Stimulated activated CD8-positive, alpha-beta memory T cell treated with anti-CD3 and anti-CD28 coated beads, Interleukin-7, amount 100 ng/mL, for 24 hours (primary cell): Measurements from ENCODE around the gene SH2D4B.
"Not testable (repeated sequence)": the region's sequence is repeated elsewhere in the genome, so short reads cannot be mapped to it uniquely, and the experiment has no call there.

Source experiments
- DNase-seq: peaks from one replicate; pipeline ENCODE4 v3.0.0-alpha.2; 2020; ENCODE audit warnings: low read depth

SH2D4B gene

GRCh38 chr10:80543319-80543672, 5.6 kb downstream of the SH2D4B start:
- not testable (repeated sequence) for DNase-seq

- no peak for DNase-seq
Observed at GRCh38 chr10:80544316-80544953, 6.7 kb downstream of the SH2D4B start.

GRCh38 chr10:80545258-80545881, 7.7 kb downstream of the SH2D4B start:
- no peak for DNase-seq

DNA sequence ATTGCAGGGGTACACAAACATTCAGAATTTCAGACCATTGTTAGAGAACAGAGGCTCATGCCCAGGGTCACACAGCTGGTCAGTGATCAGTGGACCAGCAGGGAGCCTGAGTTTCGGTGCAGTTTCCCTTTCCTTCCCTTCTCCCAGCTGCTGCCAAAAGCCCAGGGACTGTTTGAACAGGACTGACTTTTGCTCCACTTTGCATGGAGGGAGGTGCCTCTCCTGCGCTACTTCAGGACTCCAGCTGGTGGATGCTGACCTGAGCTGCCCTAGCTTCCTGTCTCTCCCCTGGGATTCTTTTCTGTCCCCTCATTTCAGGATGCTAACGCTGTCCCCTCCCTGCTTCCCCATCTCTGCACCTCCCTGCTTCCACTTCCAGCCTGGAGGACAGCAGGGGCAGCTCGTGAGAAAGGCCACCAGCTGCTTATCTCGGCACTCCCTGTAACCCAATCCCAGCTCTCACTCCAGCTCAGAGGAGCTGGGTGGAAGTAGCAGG, 14.5 kb downstream of the SH2D4B start:
- no peak for DNase-seq

DNA sequence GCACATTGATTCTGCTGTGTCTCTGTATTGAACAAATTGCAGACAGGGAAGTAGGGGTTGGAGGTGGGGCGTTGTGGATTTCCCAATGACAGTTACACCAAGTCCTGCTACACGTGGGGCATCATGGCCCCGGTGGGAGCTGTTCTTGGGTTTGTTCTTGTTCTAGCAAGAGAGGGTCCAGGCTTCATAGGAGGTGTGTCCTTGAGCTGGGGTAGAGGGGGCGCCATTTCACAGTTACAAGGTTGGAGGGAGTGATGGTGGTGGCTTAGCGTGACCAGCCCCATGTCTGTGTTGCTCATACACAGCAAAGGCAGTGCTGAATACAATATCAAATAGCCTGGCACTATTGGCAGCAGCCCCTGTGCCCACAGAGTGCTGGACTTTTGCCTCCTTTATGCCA, 15.7 kb downstream of the SH2D4B start:
- DNase-seq: no peak

GRCh38 chr10:80554050-80554449, 16.3 kb downstream of the SH2D4B start:
- no peak for DNase-seq

DNA sequence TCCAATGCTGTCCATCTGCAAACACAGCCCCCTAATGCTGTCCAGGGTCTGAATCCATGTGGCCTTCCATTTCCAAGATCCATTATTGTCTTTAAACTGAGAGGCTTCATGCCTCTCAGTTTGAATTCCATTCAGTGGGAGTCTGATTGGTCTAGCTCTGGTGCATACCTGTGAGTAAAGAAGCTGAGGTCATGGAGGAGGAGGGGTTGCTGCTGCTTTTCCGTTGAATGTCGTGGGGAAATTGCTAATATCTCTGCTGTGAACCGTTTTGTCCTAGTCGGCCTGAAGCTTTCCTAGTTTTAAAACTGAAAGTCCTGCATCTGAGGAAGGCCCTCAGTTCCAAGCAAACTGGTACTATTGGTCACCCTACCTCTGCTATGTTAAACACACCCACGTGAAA, 17.7 kb downstream of the SH2D4B start:
- DNase-seq: no peak

DNA sequence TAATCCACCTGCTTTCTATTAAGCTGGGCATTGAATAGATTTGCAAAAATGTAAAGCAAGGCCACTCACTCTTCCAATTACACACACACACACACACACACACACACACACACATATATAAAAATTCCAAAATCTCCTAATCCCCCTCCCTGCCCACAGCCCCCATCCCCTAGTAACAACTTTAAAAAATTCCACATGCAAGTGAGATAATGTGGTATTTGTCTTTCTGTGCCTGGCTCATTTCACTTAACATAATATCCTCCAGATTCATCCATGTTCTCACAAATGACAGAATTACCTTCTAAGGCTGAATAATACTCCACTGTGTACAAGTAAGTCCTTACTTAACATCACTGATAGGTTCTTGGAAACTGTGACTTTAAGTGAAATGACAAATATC, 24.2 kb downstream of the SH2D4B start:
- DNase-seq: no peak

DNA sequence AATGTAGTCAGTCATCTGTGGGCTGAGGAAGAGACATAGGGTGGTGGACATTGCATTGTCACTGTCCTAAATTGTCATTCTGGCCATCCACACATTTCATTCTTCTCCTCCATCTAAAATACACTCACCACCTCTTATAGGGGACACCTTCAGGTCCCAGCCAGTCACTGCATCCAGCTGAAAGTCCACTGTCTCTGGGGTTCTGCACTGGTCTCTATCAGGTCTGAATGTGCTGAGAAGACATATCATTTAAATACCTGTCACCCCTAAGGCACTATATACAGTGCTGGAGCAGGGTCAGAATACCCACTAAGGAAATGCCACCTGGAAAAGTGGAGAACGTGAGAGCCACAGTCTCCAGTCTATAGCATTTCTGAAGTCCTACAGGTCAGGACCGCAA, 29.6 kb downstream of the SH2D4B start:
- no peak for DNase-seq

GRCh38 chr10:80569131-80569895, 31.6 kb downstream of the SH2D4B start:
- DNase-seq: no peak

DNA sequence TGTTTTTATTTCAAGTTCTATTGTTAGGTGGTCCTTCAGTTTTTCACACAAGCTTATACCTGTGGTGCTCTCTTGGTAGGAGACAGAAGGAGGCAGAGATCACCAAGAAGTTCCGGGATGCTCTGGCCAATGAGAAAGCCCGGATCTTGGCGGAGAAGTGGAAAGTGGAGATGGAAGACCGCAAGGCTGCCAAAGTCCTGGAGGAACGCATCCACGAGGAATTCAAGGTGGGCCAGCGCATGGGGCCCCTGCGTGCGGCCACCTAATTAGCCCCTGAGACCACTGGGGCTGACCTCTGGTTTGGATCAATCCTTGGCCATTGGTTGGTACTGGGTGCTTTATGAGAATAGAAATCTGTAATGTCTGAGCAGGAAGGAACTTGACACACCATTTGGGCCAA, 33.6 kb downstream of the SH2D4B start:
- no peak for DNase-seq

DNA sequence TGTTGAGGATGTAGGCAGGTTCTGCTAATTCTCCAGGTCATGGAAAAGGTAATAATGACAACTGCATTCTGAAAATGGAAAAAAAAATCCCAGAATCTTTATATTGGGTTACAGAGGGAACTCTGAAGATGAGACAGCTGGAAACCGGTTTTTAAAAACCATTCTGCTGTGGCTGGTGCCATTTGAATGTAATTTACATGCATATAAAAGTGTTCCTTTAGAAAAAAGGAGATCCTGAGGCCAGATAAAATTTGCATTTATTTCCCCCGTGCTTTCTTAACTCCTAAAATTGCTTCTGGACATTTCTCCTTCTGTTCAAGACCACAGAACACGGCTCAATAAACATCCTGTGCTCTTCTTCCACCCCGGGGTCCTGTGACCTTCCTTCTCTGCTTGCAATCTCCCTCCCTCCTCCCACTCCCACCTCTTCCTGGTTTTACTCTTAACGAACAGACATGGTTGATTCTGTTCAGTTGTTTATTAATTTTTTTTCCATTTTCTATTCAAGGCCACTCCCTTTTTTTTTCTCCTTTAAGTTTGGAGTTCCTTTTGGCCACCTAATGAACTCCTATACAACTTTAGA, 41.6 kb downstream of the SH2D4B start:
- no peak for DNase-seq

- DNase-seq: no peak
Observed at GRCh38 chr10:80579849-80580637, 42.3 kb downstream of the SH2D4B start.

DNA sequence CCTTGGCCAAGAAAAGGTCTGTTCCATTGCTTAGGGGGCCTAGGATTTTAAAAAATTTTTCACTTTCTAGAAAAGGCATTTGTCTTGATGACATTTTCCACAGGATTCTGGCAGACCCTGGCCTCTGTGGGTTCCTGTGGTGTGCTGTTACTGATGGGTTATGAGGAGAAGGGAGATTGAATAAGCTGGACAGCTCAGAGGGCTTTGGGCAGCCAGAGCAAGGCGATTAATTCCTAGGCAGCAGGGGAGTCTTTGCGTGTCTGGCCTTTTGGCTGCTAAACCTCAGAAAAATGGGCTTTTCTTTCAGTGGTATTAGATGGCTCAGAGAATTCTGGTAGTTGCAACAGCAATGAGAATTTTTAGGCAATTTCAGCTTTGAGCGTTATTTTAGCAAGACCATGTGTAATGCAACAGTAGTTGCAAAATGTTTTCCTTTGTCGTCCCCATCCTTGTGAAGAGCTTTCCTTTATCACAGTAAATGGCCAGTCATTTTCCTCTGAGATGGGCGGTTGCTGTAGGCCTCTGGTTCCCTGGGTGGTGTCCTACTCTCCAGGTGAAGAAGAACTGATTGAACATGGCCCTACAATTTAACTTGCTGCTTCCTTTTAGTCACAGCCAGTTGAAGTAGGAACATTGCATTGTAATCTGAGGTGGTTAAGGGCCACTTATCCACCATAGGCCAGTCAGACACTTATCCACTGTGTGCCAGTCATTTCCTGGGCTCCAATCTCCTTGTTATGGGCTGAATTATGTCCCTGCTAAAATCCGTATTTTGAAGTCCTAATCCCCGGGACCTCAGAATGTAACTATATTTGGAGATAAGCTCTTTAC, 43.2 kb downstream of the SH2D4B start:
- no peak for DNase-seq

DNA sequence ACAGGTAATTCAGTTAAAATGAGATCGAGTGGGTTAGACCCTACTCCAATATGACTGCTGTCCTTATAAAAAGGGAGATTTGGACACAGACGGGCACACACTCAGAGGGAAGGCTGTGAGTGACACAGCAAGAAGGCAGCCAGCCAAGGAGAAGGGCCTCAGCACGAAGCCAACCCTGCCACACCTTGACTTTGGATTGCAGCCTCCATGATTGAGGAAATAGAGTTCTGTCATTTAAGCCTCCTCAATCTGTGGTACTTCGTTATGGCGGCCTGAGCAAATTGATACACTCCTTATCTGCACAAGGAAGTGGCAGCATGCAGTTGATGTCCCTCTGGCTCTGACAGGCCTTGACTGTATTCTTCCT, 43.8 kb downstream of the SH2D4B start:
- no peak for DNase-seq

DNA sequence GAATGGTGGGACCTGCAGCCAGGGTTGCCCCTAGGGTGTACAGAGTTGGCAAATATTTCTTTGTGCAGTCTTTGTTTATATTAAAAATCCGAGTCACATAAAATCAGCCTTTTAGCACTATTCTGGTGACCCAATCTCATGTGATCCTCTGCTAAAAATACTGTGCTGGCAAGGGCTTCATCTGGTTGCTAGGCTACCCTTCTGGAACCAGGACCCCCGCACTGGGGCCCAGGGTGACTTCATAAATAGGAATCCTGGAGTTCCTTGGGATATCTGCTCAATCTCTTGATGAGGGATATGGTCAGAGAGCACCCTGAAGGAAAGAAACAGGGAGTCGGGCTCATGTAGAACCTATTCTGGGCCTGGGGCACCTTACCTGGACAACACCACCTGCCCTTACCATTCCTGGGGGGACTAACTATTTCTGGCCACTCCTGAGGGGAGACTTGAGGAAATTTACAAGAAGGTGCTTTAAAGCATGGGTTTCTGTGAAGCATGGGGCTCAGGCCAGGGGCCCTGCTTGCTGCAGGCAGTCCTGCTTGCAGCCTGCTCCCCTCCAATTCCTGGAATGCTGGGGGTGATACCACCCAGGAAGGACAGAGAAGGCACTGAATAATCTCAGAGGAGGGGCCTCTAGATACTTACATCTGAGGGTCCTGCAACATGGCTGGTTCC, 44.7 kb downstream of the SH2D4B start:
- no peak for DNase-seq

DNA sequence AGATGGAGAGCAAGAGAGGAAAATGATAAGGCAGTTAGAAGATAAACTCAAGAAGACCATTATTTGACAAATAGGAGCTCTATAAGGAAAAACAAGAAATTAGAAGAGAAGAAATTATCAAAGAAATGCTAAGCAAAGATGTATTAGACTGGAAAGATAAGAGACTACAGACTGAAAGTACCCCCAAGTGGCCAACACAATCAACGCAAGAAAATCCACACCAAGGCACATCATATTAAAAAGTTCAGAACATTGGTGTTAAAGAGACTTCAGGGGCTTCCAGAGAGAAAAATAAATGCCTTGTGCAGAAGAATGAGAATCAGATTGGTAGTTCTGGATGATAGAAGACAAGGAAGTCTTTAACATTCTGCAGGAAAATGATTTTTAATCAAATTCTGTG, 46.0 kb downstream of the SH2D4B start:
- DNase-seq: no peak

DNA sequence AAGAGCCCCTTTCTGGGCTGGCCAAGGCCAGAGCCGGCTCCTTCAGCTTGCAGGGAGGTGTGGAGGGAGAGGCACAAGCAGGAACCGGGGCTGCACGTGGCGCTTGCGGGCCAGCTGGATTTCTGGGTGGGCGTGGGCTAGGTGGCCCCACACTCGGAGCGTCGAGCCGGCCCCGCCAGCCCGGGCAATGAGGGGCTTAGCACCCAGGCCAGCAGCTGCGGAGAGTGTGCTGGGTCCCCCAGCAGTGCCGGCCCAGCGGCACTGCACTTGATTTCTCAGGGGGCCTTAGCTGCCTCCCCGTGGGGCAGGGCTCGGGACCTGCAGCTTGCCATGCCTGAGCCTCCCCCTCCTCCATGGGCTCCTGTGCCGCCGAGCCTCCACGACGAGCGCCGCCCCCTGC, 48.1 kb downstream of the SH2D4B start:
- DNase-seq: no peak

DNA sequence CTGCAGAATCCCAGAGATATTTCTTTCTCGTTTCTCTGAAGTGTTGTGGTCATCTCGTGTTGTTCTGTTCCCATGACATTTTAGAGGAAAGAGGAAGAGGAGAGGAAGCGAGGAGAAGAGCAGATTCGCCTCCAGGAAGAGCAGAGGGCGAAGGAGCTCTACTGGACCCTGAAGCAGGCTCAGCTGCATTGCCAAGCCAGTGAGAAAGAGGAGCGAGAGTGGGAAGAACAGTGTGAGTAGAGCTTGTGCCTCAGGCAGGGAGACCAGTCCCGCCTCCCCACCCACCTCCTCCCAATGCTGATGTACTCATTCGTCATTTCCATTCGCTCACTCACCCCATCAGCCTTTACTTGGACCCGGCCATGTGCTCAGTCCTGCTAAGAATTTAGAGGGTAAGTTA, 50.8 kb downstream of the SH2D4B start:
- DNase-seq: no peak

DNA sequence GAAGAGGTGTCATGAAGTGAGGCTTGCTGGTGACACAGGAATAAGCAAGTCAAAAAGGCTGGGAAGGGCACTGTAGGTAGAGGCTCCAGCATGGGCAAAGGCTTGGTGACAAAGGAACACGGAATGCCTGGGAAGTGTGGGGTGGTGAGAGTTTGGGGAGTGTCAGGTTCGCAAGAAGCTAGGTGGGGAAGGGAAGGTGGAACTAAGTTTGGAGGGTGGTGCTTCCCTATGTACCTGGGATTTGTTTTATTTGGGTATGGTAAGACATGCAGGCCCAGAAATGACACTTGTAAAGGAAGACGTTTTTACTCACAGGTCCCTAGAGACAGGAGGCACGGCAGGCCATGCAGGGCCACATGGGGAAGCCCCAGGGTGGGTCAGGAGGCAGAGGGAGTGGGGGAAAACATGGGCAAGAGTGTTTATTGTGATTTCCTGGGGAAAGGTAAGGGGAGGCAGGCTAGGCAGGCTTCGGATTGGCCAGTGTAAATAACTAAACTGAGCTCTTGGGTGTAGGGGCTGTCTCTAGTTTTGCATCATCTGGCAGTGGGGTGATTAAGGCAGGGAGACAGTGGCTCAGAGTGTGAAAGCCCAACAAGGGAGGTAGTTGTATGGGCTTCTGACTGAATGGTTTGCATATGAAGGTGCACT, 52.1 kb downstream of the SH2D4B start:
- DNase-seq: no peak
